ENCODE data around the gene ACACB. TPM values are rescaled to one million over a fixed set of nuclear protein-coding genes. Genes with fewer than 3 reads are reported as not detected.

Gene ACACB
- total and polyA plus RNA-seq, 2 donors (not counting 3 experiments of a cell fraction or from before 2014, with no cell fraction given): 1.3 to 5.7 TPM

GRCh38 chr12:109088818-109089217 is 27.6 kb upstream of the ACACB start:
- H3K27ac ChIP-seq (ENCODE audit: insufficient read depth, low read depth, low read length): no peak overlapping the region
- intact Hi-C loops (cut with micrococcal nuclease): no loop called here
- no peaks in the 10 kb centered on the region for H3K9me1 ChIP-seq (replicated peaks; ENCODE audit: control insufficient read depth, extremely low read depth, insufficient read depth, low read length)

More at GRCh38 chr12:109088818-109089217, 27.6 kb upstream of the ACACB start:
- H3K36me3 ChIP-seq (ENCODE audit: control insufficient read depth in 2 of 2, extremely low read depth in 1 of 2, insufficient read depth in 2 of 2, low read length in 2 of 2): peaks cover 8 to 10% of the 10 kb centered on the region in 2 experiments
- no peak overlapping the region for H3K4me3 ChIP-seq (replicated peaks in 1 of 3; ENCODE audit: insufficient read depth in 1 of 3, low read depth in 1 of 3, low read length in 3 of 3)
- H3K9ac ChIP-seq (replicated peaks; ENCODE audit: extremely low read depth, insufficient read depth, low read length): no peak overlapping the region
- no TSS peak for BruUV-seq (replicated peaks)
- TF ChIP-seq JUN (IDR thresholded peaks at IDR 0.05; ENCODE audit: borderline replicate concordance, insufficient read depth, insufficient read length, low read depth) (no peak), EZH2 (IDR thresholded peaks at IDR 0.05; ENCODE audit: borderline replicate concordance, low read depth, low read length, severe bottlenecking) (no peak), POLR2AphosphoS5 (IDR thresholded peaks at IDR 0.05; ENCODE audit: insufficient read depth, low read depth, low read length) (no peak), CTCF (IDR thresholded peaks at IDR 0.05; ENCODE audit: extremely low read depth in 1 of 2, insufficient read depth in 1 of 2, low read depth in 1 of 2, low read length in 2 of 2) (no peak), MAX (IDR thresholded peaks at IDR 0.05; ENCODE audit: insufficient read depth, insufficient read length) (no peak)
- H3K4me1 ChIP-seq (ENCODE audit: control insufficient read depth, extremely low read depth, insufficient read depth, low read length): peaks cover 7% of the 10 kb centered on the region
- H2AFZ ChIP-seq (ENCODE audit: low read depth, low read length): no peak overlapping the region
- DNase-seq (ENCODE audit: low read depth, low spot score): no peak
- ChIA-PET POLR2A (no interaction called here), CTCF (no interaction called here)
- dilution Hi-C loops (cut with MboI; ENCODE audit: extremely low pct_ligation_motif_present, low sequenced_read_pairs): no loop called here
- no peaks in the 10 kb centered on the region for H3K27me3 ChIP-seq (ENCODE audit: control insufficient read depth in 2 of 2, insufficient read depth in 2 of 2, low read length in 2 of 2)
- FAIRE-seq: peak; percentile 28
- no peak overlapping the region for H3K4me2 ChIP-seq (ENCODE audit: insufficient read depth, low read length)
- no peaks in the 10 kb centered on the region for H4K20me1 ChIP-seq (replicated peaks; ENCODE audit: control insufficient read depth, extremely low read depth, insufficient read depth, low read length)
- no peaks in the 10 kb centered on the region for H3K9me3 ChIP-seq (replicated peaks; ENCODE audit: control insufficient read depth, insufficient read depth, low read length)
- H3K79me2 ChIP-seq (ENCODE audit: control insufficient read depth, insufficient read depth, low read length): no peaks in the 10 kb centered on the region

Data from endothelial cell of umbilical vein (primary cell).